Measurements from ENCODE around the gene ARHGAP6. TPM values are rescaled to one million over a fixed set of nuclear protein-coding genes. Genes with fewer than 3 reads are reported as not detected.

Gene ARHGAP6
- total RNA-seq, 3 donors from 2014 or later, result 10.1 to 32.6 (median 14.7) TPM

DNA sequence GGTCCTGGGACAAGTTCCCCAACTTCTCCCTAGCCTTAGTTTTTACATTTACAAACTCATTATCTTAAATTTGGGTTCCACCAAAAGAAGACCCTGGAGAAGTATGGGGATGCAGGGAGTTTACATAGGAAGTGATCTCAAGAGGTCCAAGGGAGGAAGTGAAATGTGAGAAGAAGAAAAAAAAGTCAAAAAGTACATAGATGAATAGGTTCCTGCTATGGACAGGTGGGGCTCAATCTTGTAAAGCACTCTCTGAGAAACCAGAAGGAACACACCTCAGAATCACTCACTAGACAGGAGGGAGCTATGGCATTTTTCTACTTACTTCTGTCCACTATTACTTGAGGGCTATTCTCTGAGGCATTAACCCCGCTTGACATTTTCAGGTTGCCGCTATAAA lies 56.6 kb downstream of the ARHGAP6 start:
- Histone ChIP-seq H3K9me3 (no peaks in the 10 kb centered on the region), H3K36me3 (no peaks in the 10 kb centered on the region), H3K4me3 (no peak overlapping the region), H3K27ac (no peak overlapping the region), H3K4me1 (no peaks in the 10 kb centered on the region), H3K27me3 (peaks cover 0 to 13% of the 10 kb centered on the region in 2 donors)
- TF ChIP-seq POLR2A (IDR thresholded peaks at IDR 0.05), result no peak
- TF ChIP-seq, protein P1, sequence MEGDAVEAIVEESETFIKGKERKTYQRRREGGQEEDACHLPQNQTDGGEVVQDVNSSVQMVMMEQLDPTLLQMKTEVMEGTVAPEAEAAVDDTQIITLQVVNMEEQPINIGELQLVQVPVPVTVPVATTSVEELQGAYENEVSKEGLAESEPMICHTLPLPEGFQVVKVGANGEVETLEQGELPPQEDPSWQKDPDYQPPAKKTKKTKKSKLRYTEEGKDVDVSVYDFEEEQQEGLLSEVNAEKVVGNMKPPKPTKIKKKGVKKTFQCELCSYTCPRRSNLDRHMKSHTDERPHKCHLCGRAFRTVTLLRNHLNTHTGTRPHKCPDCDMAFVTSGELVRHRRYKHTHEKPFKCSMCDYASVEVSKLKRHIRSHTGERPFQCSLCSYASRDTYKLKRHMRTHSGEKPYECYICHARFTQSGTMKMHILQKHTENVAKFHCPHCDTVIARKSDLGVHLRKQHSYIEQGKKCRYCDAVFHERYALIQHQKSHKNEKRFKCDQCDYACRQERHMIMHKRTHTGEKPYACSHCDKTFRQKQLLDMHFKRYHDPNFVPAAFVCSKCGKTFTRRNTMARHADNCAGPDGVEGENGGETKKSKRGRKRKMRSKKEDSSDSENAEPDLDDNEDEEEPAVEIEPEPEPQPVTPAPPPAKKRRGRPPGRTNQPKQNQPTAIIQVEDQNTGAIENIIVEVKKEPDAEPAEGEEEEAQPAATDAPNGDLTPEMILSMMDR (IDR thresholded peaks at IDR 0.05), result no peak
- TF ChIP-seq POLR2AphosphoS5 (IDR thresholded peaks at IDR 0.05), result no peak
- no peak for DNase-seq (ENCODE audit: low spot score in 2 of 2)
- intact Hi-C loops (cut with DNase I; ENCODE audit: low total_unique reads), result no loop called here

GRCh38 chrX:11606408-11606807 lies 59.3 kb downstream of the ARHGAP6 start:
- Histone ChIP-seq H3K36me3 (no peaks in the 10 kb centered on the region), H3K4me1 (no peaks in the 10 kb centered on the region), H3K27me3 (peaks cover 0 to 16% of the 10 kb centered on the region in 2 donors), H3K9me3 (no peaks in the 10 kb centered on the region), H3K27ac (no peak overlapping the region), H3K4me3 (no peak overlapping the region)
- DNase-seq (ENCODE audit: low spot score in 2 of 2), result no peak
- TF ChIP-seq, protein P1 (IDR thresholded peaks at IDR 0.05), result no peak
- TF ChIP-seq POLR2AphosphoS5 (IDR thresholded peaks at IDR 0.05) (no peak), POLR2A (IDR thresholded peaks at IDR 0.05) (no peak)
- intact Hi-C loops (cut with DNase I; ENCODE audit: low total_unique reads), result no loop called here

DNA sequence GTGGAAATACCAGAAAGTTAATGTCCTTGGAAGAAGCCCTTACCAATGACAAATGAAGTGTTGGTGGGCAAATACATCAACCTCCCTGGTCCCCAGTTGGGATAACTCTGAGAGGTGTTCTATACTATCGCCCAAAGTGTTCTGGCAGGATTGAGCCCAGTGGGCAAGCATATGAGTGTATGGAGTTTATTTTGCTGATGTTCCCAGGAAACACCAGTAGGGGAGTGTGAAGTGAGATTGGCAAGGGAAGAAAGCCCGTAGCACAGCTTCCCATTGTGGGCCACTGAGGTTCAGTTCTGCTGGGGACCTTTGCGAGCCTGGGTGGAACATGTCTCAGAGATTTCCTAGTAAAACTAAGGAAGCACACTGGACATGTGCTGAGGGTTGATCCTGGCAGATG lies 65.1 kb downstream of the ARHGAP6 start:
- H3K9me3 ChIP-seq, result no peaks in the 10 kb centered on the region
- no peak for DNase-seq (ENCODE audit: low spot score in 2 of 2)
- no peak overlapping the region for H3K27ac ChIP-seq
- intact Hi-C loops (cut with DNase I; ENCODE audit: low total_unique reads), result no loop called here
- no peak for TF ChIP-seq POLR2AphosphoS5 (IDR thresholded peaks at IDR 0.05)
- TF ChIP-seq, protein P1 (IDR thresholded peaks at IDR 0.05), result no peak
- TF ChIP-seq POLR2A (IDR thresholded peaks at IDR 0.05), result no peak
- no peaks in the 10 kb centered on the region for H3K4me1 ChIP-seq
- no peak overlapping the region for H3K4me3 ChIP-seq
- H3K36me3 ChIP-seq, result no peaks in the 10 kb centered on the region
- peaks cover 0 to 11% of the 10 kb centered on the region in 2 donors for H3K27me3 ChIP-seq

GRCh38 chrX:11597479-11597878 lies 68.2 kb downstream of the ARHGAP6 start:
- no peak overlapping the region for H3K27ac ChIP-seq
- no peak for TF ChIP-seq POLR2A (IDR thresholded peaks at IDR 0.05)
- no peak for TF ChIP-seq POLR2AphosphoS5 (IDR thresholded peaks at IDR 0.05)
- TF ChIP-seq, protein P1 (IDR thresholded peaks at IDR 0.05), result no peak
- no peaks in the 10 kb centered on the region for H3K9me3 ChIP-seq
- H3K36me3 ChIP-seq, result no peaks in the 10 kb centered on the region
- DNase-seq (ENCODE audit: low spot score in 2 of 2), result no peak
- peaks cover 0 to 10% of the 10 kb centered on the region in 2 donors for H3K27me3 ChIP-seq
- intact Hi-C loops (cut with DNase I; ENCODE audit: low total_unique reads), result loop anchor here (5.0 kb wide), 1 partner anchor 610 kb away; no protein-coding TSS in a partner anchor
- no peaks in the 10 kb centered on the region for H3K4me1 ChIP-seq
- H3K4me3 ChIP-seq, result no peak overlapping the region

DNA sequence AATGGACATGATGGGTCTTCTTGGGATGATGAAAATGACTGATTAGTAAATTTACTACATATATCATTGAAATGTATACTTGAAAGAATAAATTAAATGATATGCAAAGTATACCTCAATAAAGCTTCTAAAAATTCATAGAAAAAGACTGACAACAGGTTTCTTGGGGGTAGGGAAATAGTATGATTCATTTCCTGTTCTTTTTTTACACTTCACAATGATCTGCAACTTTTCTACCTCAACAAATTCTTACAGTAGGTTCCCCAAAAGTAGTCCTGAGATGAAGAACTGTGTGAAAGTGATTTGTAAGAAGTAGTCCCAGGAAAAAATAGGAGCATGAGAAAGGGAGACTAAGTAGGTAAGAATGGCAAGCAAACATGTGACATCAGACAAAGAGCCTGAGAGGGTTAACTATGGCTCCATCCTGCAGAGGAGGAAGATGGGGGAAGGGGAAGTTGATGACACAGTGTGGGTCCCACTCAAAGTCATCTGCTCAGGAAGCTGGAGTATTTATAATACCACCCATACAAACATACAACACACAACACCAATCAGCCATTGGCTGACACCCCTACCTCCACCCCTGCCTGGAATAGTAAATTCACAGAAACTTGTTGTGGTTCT lies 73.9 kb downstream of the ARHGAP6 start:
- no peaks in the 10 kb centered on the region for H3K9me3 ChIP-seq
- no peaks in the 10 kb centered on the region for H3K36me3 ChIP-seq
- peaks cover 0 to 19% of the 10 kb centered on the region in 2 donors for H3K27me3 ChIP-seq
- intact Hi-C loops (cut with DNase I; ENCODE audit: low total_unique reads), result no loop called here
- no peak overlapping the region for H3K4me3 ChIP-seq
- TF ChIP-seq POLR2AphosphoS5 (IDR thresholded peaks at IDR 0.05), result no peak
- TF ChIP-seq, protein P1 (IDR thresholded peaks at IDR 0.05), result no peak
- TF ChIP-seq POLR2A (IDR thresholded peaks at IDR 0.05), result no peak
- no peaks in the 10 kb centered on the region for H3K4me1 ChIP-seq
- no peak overlapping the region for H3K27ac ChIP-seq
- DNase-seq (ENCODE audit: low spot score in 2 of 2), result no peak
